ENCODE results near the gene RNF149.

The RNF149 gene

GRCh38 chr2:101297383-101297782, 11.1 kb downstream of the RNF149 start:
- no peak for DNase-seq (ENCODE audit: low read depth, low spot score)
- TF ChIP-seq, protein P1, sequence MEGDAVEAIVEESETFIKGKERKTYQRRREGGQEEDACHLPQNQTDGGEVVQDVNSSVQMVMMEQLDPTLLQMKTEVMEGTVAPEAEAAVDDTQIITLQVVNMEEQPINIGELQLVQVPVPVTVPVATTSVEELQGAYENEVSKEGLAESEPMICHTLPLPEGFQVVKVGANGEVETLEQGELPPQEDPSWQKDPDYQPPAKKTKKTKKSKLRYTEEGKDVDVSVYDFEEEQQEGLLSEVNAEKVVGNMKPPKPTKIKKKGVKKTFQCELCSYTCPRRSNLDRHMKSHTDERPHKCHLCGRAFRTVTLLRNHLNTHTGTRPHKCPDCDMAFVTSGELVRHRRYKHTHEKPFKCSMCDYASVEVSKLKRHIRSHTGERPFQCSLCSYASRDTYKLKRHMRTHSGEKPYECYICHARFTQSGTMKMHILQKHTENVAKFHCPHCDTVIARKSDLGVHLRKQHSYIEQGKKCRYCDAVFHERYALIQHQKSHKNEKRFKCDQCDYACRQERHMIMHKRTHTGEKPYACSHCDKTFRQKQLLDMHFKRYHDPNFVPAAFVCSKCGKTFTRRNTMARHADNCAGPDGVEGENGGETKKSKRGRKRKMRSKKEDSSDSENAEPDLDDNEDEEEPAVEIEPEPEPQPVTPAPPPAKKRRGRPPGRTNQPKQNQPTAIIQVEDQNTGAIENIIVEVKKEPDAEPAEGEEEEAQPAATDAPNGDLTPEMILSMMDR (IDR thresholded peaks at IDR 0.05; ENCODE audit: low read depth, low read length), result no peak
- in situ Hi-C loops (cut with HindIII; ENCODE audit: low sequenced_read_pairs), result no loop called here
- H3K4me3 ChIP-seq (ENCODE audit: low read depth, low read length), result no peak overlapping the region

GRCh38 chr2:101296371-101296770, 12.1 kb downstream of the RNF149 start:
- TF ChIP-seq, protein P1 (IDR thresholded peaks at IDR 0.05; ENCODE audit: low read depth, low read length), result no peak
- in situ Hi-C loops (cut with HindIII; ENCODE audit: low sequenced_read_pairs), result no loop called here
- DNase-seq (ENCODE audit: low read depth, low spot score), result peak; percentile 6
- H3K4me3 ChIP-seq (ENCODE audit: low read depth, low read length), result no peak overlapping the region

DNA sequence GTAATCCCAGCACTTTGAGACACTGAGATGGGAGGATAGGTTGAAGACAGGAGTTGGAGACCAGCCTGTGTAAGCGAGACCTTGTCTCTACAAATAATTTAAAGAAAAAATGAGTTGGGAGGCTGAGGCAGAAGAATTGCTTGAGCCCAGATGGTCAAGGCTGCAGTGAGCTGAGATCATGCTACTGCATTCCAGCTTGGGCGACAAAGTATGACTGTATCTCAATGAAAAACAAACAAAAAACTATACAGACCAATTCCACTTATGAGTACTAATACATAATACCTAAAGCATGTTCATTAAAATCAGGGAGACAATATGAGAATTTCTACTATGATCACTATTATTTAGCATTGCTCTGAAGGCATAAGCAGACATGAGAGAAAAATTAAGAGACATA, 12.6 kb downstream of the RNF149 start:
- in situ Hi-C loops (cut with HindIII; ENCODE audit: low sequenced_read_pairs), result no loop called here
- no peak overlapping the region for H3K4me3 ChIP-seq (ENCODE audit: low read depth, low read length)
- peak; percentile 56 for DNase-seq (ENCODE audit: low read depth, low spot score)
- TF ChIP-seq, protein P1 (IDR thresholded peaks at IDR 0.05; ENCODE audit: low read depth, low read length), result no peak

DNA sequence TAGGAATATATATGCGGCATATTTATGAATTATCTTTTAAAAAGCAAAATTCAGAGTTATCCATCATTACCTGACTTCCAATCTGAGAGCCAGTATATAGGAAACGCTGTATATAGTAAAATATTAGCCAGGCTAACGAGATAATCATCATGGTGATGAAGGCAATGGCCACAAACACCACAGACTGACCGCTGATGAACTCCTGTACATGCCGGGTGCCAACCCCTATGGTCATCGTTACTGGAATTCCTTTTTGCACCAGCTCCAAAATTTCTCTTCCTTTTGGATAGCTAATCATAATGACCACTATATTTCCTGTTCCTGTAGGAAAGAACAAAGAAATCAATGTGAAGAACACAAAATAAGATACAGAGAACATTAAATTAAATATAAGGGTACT, 13.6 kb downstream of the RNF149 start:
- in situ Hi-C loops (cut with HindIII; ENCODE audit: low sequenced_read_pairs), result no loop called here
- no peak for DNase-seq (ENCODE audit: low read depth, low spot score)
- TF ChIP-seq, protein P1 (IDR thresholded peaks at IDR 0.05; ENCODE audit: low read depth, low read length), result no peak
- no peak overlapping the region for H3K4me3 ChIP-seq (ENCODE audit: low read depth, low read length)

- TF ChIP-seq, protein P1 (IDR thresholded peaks at IDR 0.05; ENCODE audit: low read depth, low read length), result no peak
Measured at GRCh38 chr2:101293544-101293943, 15.0 kb downstream of the RNF149 start.

GRCh38 chr2:101291973-101292372, 16.5 kb downstream of the RNF149 start:
- TF ChIP-seq, protein P1 (IDR thresholded peaks at IDR 0.05; ENCODE audit: low read depth, low read length), result no peak
- in situ Hi-C loops (cut with HindIII; ENCODE audit: low sequenced_read_pairs), result no loop called here
- DNase-seq (ENCODE audit: low read depth, low spot score), result no peak
- no peak overlapping the region for H3K4me3 ChIP-seq (ENCODE audit: low read depth, low read length)

More at GRCh38 chr2:101293544-101293943, 15.0 kb downstream of the RNF149 start:
- DNase-seq (ENCODE audit: low read depth, low spot score), result no peak
- no peak overlapping the region for H3K4me3 ChIP-seq (ENCODE audit: low read depth, low read length)
- in situ Hi-C loops (cut with HindIII; ENCODE audit: low sequenced_read_pairs), result no loop called here

DNA sequence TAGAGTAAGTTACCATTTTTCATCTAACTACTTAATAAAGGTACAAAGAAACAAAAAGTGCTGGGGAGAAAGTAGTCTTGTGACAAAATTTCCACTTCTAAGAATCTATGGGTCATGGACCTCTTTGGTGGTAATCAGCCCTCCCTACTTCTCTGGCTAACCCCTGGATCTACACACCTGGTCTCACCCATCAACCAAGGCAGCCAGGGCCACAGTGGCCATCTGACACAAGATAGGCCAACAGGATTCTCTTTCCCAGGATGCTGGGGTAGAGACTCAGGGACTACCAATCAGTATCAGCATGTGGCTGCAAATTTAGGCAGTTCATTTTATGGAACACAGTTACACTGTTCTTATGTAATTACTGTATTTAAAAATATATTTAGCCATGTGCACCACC, 17.8 kb downstream of the RNF149 start:
- in situ Hi-C loops (cut with HindIII; ENCODE audit: low sequenced_read_pairs), result no loop called here
- no peak overlapping the region for H3K4me3 ChIP-seq (ENCODE audit: low read depth, low read length)
- TF ChIP-seq, protein P1 (IDR thresholded peaks at IDR 0.05; ENCODE audit: low read depth, low read length), result no peak
- no peak for DNase-seq (ENCODE audit: low read depth, low spot score)

Data from astrocyte of the spinal cord (primary cell).